HCT116 (cell line): ENCODE results near the gene NUMB. TPM values are rescaled to one million over a fixed set of nuclear protein-coding genes. Genes with fewer than 3 reads are reported as not detected.

Experiments used
- ATAC-seq: fragments of 200-7000 bp; cut with Tn5 transposase; 2 replicates; pipeline ENCODE4 v1.9.1; 2020; ENCODE audit warnings: mild to moderate bottlenecking, moderate library complexity
- BruUV-seq: library from RNA; stranded (reverse); fragments of 400-500 nt; replicated peaks from 2 replicates; lab custom pipeline; 2021; lab: Mats Ljungman, UMichigan
- CTCF ChIA-PET: fragments of 300-600 bp; sonication (Branson Sonifier 250); formaldehyde crosslinking; loops from one replicate; lab custom pipeline; 2021; ENCODE audit warnings: antibody characterized with exemption; lab: Charles Lee
- POLR2A ChIA-PET: fragments of 300-600, 350-600 bp; sonication (Branson Sonifier 250); formaldehyde crosslinking; loops from one replicate; lab custom pipeline; 2021; ENCODE audit warnings: antibody characterized with exemption; lab: Charles Lee
- RAD21 ChIA-PET, 2 experiments: fragments of 300-600 bp; sonication (Branson Sonifier 250); formaldehyde crosslinking; loops; one replicate each; lab custom pipeline; 2023; ENCODE audit warnings: low total read pairs in 2 of 2; ENCODE audit not compliant: uncharacterized antibody in 2 of 2, unreplicated experiment in 2 of 2, low non-redundant PET in 1 of 2; lab: Charles Lee
- DNase-seq: peaks from one replicate; pipeline ENCODE4 v3.0.0-alpha.2; 2010; ENCODE audit warnings: low read depth, low spot score
- H2AFZ ChIP-seq: fragments of 200-600 bp; shearing (Covaris generic), sonication (generic); 2 replicates; pipeline ENCODE4 v1.6.1; 2017; ENCODE audit warnings: low read depth, mixed run types, mixed read lengths, antibody characterized with exemption, low read length; ENCODE audit not compliant: poor library complexity, severe bottlenecking
- H3K27ac ChIP-seq: 2 replicates; pipeline ENCODE4 v1.5.1; 2012; ENCODE audit warnings: low read depth, low read length
- H3K27me3 ChIP-seq: fragments of 200-600 bp; sonication (generic); 2 replicates; pipeline ENCODE4 v1.6.1; 2016; ENCODE audit warnings: mixed run types, low read length, mixed read lengths; ENCODE audit not compliant: insufficient read depth
- H3K36me3 ChIP-seq, 2 experiments: fragments of 200-500 bp in 1 of 2; fragments of 200-600 bp in 1 of 2; sonication (Bioruptor generic) in 1 of 2; sonication (generic) in 1 of 2; 2 replicates each; pipeline versions ENCODE4 v1.5.1 to v1.6.1; 2014 to 2016; ENCODE audit warnings: low read length in 2 of 2, inconsistent platforms in 1 of 2, mixed read lengths in 1 of 2, mixed run types in 1 of 2; ENCODE audit not compliant: insufficient read depth in 2 of 2, control insufficient read depth in 1 of 2
- H3K4me1 ChIP-seq, 2 experiments: fragments of 200-600 bp in 1 of 2; sonication (generic) in 1 of 2; 2 replicates each; pipeline versions ENCODE4 v1.5.1 to v1.6.1; 2012 to 2017; ENCODE audit warnings: low read length in 2 of 2, inconsistent platforms in 1 of 2, mild to moderate bottlenecking in 1 of 2, mixed read lengths in 1 of 2, mixed run types in 1 of 2, moderate library complexity in 1 of 2; ENCODE audit not compliant: insufficient read depth in 2 of 2, control insufficient read depth in 1 of 2
- H3K4me2 ChIP-seq: fragments of 200-600 bp; sonication (generic); 2 replicates; pipeline ENCODE4 v1.6.1; 2017; ENCODE audit warnings: mixed run types, low read length, mixed read lengths
- H3K4me3 ChIP-seq, 2 experiments: fragments of 200-600 bp in 1 of 2; sonication (generic) in 1 of 2; replicated peaks in 1 of 2; 2 replicates each; pipeline ENCODE4 v1.5.1; 2011 to 2016; ENCODE audit warnings: low read length in 2 of 2, control low read depth in 1 of 2, low read depth in 1 of 2, mild to moderate bottlenecking in 1 of 2, mixed read lengths in 1 of 2, mixed run types in 1 of 2
- H3K79me2 ChIP-seq: fragments of 200-600 bp; sonication (generic); 2 replicates; pipeline ENCODE4 v1.6.1; 2017; ENCODE audit warnings: mild to moderate bottlenecking, mixed run types, low read length, moderate library complexity, mixed read lengths; ENCODE audit not compliant: insufficient read depth
- H3K9ac ChIP-seq: fragments of 200-600 bp; sonication (generic); 2 replicates; pipeline ENCODE4 v1.6.1; 2016; ENCODE audit warnings: low read length, mixed read lengths
- H3K9me2 ChIP-seq: fragments of 200-600 bp; sonication (generic), shearing (Covaris generic); 2 replicates; pipeline ENCODE4 v1.6.1; 2017; ENCODE audit warnings: mixed run types, mild to moderate bottlenecking, moderate library complexity; ENCODE audit not compliant: insufficient read depth
- H3K9me3 ChIP-seq, 2 experiments: fragments of 200-500 bp in 1 of 2; fragments of 200-600 bp in 1 of 2; sonication (Bioruptor generic) in 1 of 2; sonication (generic) in 1 of 2; 2 replicates each; pipeline ENCODE4 v1.6.1; 2014 to 2017; ENCODE audit warnings: low read length in 2 of 2, mixed read lengths in 2 of 2, inconsistent platforms in 1 of 2, low read depth in 1 of 2, mild to moderate bottlenecking in 1 of 2, mixed run types in 1 of 2, moderate library complexity in 1 of 2; ENCODE audit not compliant: control insufficient read depth in 1 of 2, insufficient read depth in 1 of 2
- H4K20me1 ChIP-seq: fragments of 200-600 bp; sonication (generic), shearing (Covaris generic); 2 replicates; pipeline ENCODE4 v1.6.1; 2017; ENCODE audit warnings: mixed run types, mild to moderate bottlenecking, moderate library complexity; ENCODE audit not compliant: insufficient read depth
- CEBPB ChIP-seq: IDR thresholded peaks from 2 replicates; pipeline ENCODE4 v1.6.1; 2012; ENCODE audit warnings: low read depth
- EGR1 ChIP-seq: IDR thresholded peaks from 2 replicates; pipeline ENCODE4 v1.6.1; 2012; ENCODE audit warnings: low read depth
- ELF1 ChIP-seq: IDR thresholded peaks from 2 replicates; pipeline ENCODE4 v1.6.1; 2012; ENCODE audit warnings: low read depth, borderline replicate concordance
- EZH2 ChIP-seq: fragments of 200-600 bp; sonication (generic); IDR thresholded peaks from 2 replicates; pipeline ENCODE4 v1.6.1; 2017; ENCODE audit warnings: antibody characterized with exemption, mixed run types
- EZH2phosphoT487 ChIP-seq: fragments of 200-600 bp; IDR thresholded peaks from 2 replicates; pipeline ENCODE4 v1.6.1; 2018; ENCODE audit warnings: antibody characterized with exemption, borderline replicate concordance
- FOSL1 ChIP-seq: IDR thresholded peaks from 2 replicates; pipeline ENCODE4 v1.6.1; 2012; ENCODE audit warnings: low read depth
- JUND ChIP-seq: IDR thresholded peaks from 2 replicates; pipeline ENCODE4 v1.6.1; 2012
- POLR2A ChIP-seq: IDR thresholded peaks from 2 replicates; pipeline ENCODE4 v1.7.0; 2011; ENCODE audit warnings: borderline replicate concordance; ENCODE audit not compliant: insufficient read depth, insufficient read length; ENCODE audit errors: extremely low read depth
- SP1 ChIP-seq: IDR thresholded peaks from 2 replicates; pipeline ENCODE4 v1.6.1; 2012; ENCODE audit warnings: low read depth
- SRF ChIP-seq: IDR thresholded peaks from 2 replicates; pipeline ENCODE4 v1.6.1; 2012; ENCODE audit warnings: low read depth
- TCF7L2 ChIP-seq: IDR thresholded peaks from 2 replicates; pipeline ENCODE4 v1.7.0; 2011; ENCODE audit warnings: borderline replicate concordance, inconsistent platforms; ENCODE audit not compliant: insufficient read depth, insufficient read length; ENCODE audit errors: extremely low read depth
- YY1 ChIP-seq: IDR thresholded peaks from 2 replicates; pipeline ENCODE4 v1.6.1; 2011; ENCODE audit warnings: low read length, low read depth, moderate library complexity, mild to moderate bottlenecking; ENCODE audit not compliant: insufficient replicate concordance; ENCODE audit errors: extremely low read depth
- ZFX ChIP-seq: fragments of 450-650 bp; IDR thresholded peaks from 2 replicates; pipeline ENCODE4 v1.6.1; 2017
- intact Hi-C: fragments of 100-400 bp; cut with micrococcal nuclease; formaldehyde crosslinking; loops from 2 replicates; pipeline ENCODE4 v1.10.0; 2022
- total RNA-seq: library from RNA; stranded (reverse); gene quantifications from one replicate; pipeline ENCODE4 v1.2.1, GENCODE V29; 2021; ENCODE audit not compliant: unreplicated experiment
- TF ChIP-seq, protein P1 (sequence below): IDR thresholded peaks from 2 replicates; pipeline ENCODE4 v1.6.1; 2012

NUMB gene
- total RNA-seq, 1 experiment from 2014 or later = 43.0 TPM

DNA sequence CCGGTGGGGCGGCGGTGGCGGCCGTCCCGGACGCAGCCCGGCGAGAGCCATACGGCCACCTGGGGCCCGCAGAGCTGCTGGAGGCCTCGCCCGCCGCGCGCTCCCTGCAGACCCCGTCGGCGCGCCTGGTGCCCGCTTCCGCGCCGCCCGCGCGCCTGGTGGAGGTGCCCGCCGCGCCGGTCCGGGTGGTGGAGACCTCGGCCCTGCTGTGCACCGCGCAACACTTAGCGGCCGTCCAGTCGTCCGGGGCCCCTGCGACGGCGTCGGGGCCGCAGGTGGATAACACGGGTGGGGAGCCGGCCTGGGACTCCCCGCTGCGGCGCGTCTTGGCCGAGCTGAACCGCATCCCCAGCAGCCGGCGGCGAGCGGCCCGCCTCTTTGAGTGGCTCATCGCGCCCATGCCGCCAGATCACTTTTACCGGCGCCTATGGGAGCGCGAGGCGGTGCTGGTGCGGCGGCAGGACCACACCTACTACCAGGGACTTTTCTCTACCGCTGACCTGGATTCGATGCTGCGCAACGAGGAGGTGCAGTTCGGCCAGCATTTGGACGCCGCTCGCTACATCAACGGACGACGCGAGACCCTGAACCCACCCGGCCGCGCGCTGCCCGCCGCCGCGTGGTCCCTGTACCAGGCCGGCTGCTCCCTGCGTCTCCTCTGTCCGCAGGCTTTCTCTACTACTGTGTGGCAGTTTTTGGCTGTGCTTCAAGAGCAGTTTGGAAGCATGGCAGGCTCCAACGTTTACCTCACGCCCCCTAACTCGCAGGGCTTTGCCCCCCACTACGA lies 33.1 kb upstream of the NUMB start:
- H3K27ac ChIP-seq = peak overlapping the region; percentile 67; the same call in 1 of the 2 replicates
- DNase-seq = no peak
- H3K9ac ChIP-seq = no peak overlapping the region
- no peaks in the 10 kb centered on the region for H3K9me2 ChIP-seq
- no peak overlapping the region for H2AFZ ChIP-seq
- ATAC-seq = no peak; the same call in 1 of the 2 replicates
- peak overlapping the region; percentile 69; the same call in 1 of the 2 replicates for H3K4me2 ChIP-seq
- intact Hi-C loops = no loop called here
- H3K27me3 ChIP-seq = no peaks in the 10 kb centered on the region
- peak overlapping the region in 1 of 2 experiments; percentile 46; a peak in 1 of 4 replicates for H3K4me3 ChIP-seq
- no peaks in the 10 kb centered on the region for H4K20me1 ChIP-seq
- POLR2A ChIA-PET = no interaction called here
- no TSS peak for BruUV-seq
- RAD21 ChIA-PET = no interaction called here
- peaks cover 2 to 9% of the 10 kb centered on the region in 2 experiments; a peak in 3 of 4 replicates for H3K4me1 ChIP-seq
- CTCF ChIA-PET = interaction anchor here (1.1 to 1.2 kb wide), 2 partner anchors 79 to 196 kb away, joined by 3 to 4 read pairs; no protein-coding TSS in a partner anchor
- H3K36me3 ChIP-seq = no peaks in the 10 kb centered on the region
- no peaks in the 10 kb centered on the region for H3K9me3 ChIP-seq
- no peaks in the 10 kb centered on the region for H3K79me2 ChIP-seq
- TF ChIP-seq, protein P1, sequence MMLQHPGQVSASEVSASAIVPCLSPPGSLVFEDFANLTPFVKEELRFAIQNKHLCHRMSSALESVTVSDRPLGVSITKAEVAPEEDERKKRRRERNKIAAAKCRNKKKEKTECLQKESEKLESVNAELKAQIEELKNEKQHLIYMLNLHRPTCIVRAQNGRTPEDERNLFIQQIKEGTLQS = no peak
- no peak for TF ChIP-seq EZH2
- TF ChIP-seq JUND = no peak
- no peak for TF ChIP-seq SP1
- no peak for TF ChIP-seq ZFX
- no peak for TF ChIP-seq EGR1
- TF ChIP-seq FOSL1 = no peak
- no peak for TF ChIP-seq YY1

DNA sequence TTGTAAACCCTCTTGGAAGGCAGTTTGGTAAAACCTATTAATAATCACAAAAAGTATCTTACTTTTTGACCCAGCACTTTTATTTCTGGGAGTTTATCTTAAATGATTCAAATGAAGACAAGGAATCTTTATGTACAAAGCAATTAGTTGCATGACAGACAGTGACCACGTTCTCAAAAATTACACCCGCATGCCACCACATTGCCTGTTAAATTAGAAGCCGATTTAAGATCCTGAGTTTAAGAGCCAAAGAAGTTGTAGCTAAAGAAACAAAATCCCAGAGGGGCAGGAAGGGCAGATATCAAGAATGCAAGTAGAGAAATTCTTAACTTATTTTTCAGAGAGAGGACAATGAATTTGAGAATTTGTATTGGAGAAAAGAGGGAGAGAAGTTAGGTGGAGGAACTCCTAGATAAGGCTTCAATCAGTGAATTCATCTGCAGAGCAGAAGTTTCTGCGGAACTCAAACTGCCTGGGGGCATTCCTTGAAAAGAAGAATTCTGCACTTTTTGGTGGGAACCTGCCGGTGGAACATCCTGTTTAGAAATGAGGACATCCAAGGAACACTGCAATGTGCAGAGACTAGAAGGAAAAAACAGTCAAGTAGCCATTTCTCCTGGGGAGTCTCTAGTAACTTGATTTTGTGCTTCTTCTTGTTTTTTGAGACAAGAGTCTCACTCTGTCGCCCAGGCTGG lies 31.3 kb upstream of the NUMB start:
- ChIA-PET CTCF (no interaction called here), RAD21 (no interaction called here)

More for the DNA sequence above, 31.3 kb upstream of the NUMB start:
- no peak for ATAC-seq
- DNase-seq = no peak
- Histone ChIP-seq H3K4me2 (peak overlapping the region; percentile 69; the same call in 1 of the 2 replicates), H3K9ac (no peak overlapping the region), H3K9me2 (no peaks in the 10 kb centered on the region), H2AFZ (peak overlapping the region; percentile 37), H3K79me2 (no peaks in the 10 kb centered on the region), H4K20me1 (no peaks in the 10 kb centered on the region), H3K4me1 (peaks cover 2 to 9% of the 10 kb centered on the region in 2 experiments; a peak in 3 of 4 replicates), H3K4me3 (no peak overlapping the region), H3K27me3 (no peaks in the 10 kb centered on the region), H3K27ac (no peak overlapping the region), H3K9me3 (no peaks in the 10 kb centered on the region), H3K36me3 (no peaks in the 10 kb centered on the region)
- intact Hi-C loops = no loop called here
- BruUV-seq = no TSS peak
- POLR2A ChIA-PET = no interaction called here
- TF ChIP-seq EZH2phosphoT487 = no peak
- no peak for TF ChIP-seq ELF1
- no peak for TF ChIP-seq FOSL1
- TF ChIP-seq TCF7L2 = no peak
- TF ChIP-seq CEBPB = no peak
- TF ChIP-seq POLR2A = no peak
- TF ChIP-seq SRF = no peak
